ENCODE measurements around the gene SGF29.
"Not testable (repeated sequence)": the region's sequence is repeated elsewhere in the genome, so short reads cannot be mapped to it uniquely, and the experiment has no call there.

DNA sequence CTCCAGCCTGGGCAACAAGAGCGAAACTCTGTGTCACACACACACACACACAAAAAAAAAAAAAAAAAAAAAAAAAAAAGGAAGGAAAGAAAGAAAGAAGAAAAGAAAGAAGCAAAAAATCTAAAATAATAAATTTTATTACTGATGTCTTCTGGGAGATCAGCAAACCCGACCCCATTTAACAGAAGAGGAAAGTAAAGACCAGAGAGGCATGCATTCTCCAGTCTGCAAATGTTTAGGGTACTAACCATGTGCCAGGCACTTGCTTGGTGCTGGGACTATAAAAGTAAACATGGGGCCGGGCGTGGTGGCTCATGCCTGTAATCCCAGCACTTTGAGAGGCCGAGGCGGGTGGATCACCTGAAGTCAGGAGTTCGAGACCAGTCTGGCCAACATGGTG lies 7.8 kb upstream of the SGF29 start:
- not testable (repeated sequence) for TF ChIP-seq CTCF (IDR thresholded peaks at IDR 0.05; ENCODE audit: insufficient read depth, low read length, poor library complexity, severe bottlenecking); EZH2phosphoT487 (conservative IDR thresholded peaks at IDR 0.05; ENCODE audit: low read length)

Data from SU-DHL-6 (cell line).